ENCODE measurements around the gene RPEL1. TPM values are rescaled to one million over a fixed set of nuclear protein-coding genes. Genes with fewer than 3 reads are reported as not detected.

RPEL1 gene
- total and polyA plus RNA-seq, 2 of the 8 experiments (the other 6 are each of a cell fraction or from before 2014, with no cell fraction given) = 0.12 TPM; not detected in 1

- no peaks in the 10 kb centered on the region for H3K9me3 ChIP-seq (ENCODE audit: insufficient read depth in 2 of 2, low read depth in 1 of 2, low read length in 1 of 2)
- no peak overlapping the region for H3K14ac ChIP-seq (ENCODE audit: insufficient read length)
- H2AK5ac ChIP-seq (ENCODE audit: low read depth, low read length) = no peak overlapping the region
- peaks cover 12 to 30% (median 27%) of the 10 kb centered on the region in 4 experiments for H3K27me3 ChIP-seq (replicated peaks in 1 of 4; ENCODE audit: control insufficient read depth in 3 of 4, extremely low read depth in 1 of 4, insufficient read depth in 3 of 4, low read length in 3 of 4)
- peaks cover 0 to 5% of the 10 kb centered on the region in 2 experiments for H4K20me1 ChIP-seq (replicated peaks in 1 of 2; ENCODE audit: control insufficient read depth in 1 of 2, insufficient read depth in 2 of 2, low read length in 2 of 2)
- H2BK120ac ChIP-seq (replicated peaks; ENCODE audit: low read depth, low read length) = no peak overlapping the region
- no peak overlapping the region for H2BK15ac ChIP-seq (ENCODE audit: low read length)
- no peak overlapping the region for H2AFZ ChIP-seq (ENCODE audit: low read length)
- H3K4me2 ChIP-seq (ENCODE audit: insufficient read depth in 1 of 2, low read depth in 2 of 2, low read length in 2 of 2) = no peak overlapping the region
- no peak overlapping the region for H3K27ac ChIP-seq (ENCODE audit: low read depth, low read length)
- no peak overlapping the region for H3K56ac ChIP-seq (replicated peaks; ENCODE audit: insufficient read length, low read depth, low read length)
- H3K79me1 ChIP-seq (ENCODE audit: low read depth, low read length) = no peaks in the 10 kb centered on the region
- DNase-seq (ENCODE audit: low read depth in 1 of 2, low spot score in 2 of 2) = no peak
- ChIA-PET CTCF (ENCODE audit: partially characterized antibody) (interaction anchor here (0.7 to 1.0 kb wide), 2 partner anchors 60 to 131 kb away, joined by 3 read pairs; no protein-coding TSS in a partner anchor), POLR2A (ENCODE audit: partially characterized antibody) (no interaction called here)
- H2BK5ac ChIP-seq (ENCODE audit: low read depth, low read length) = no peak overlapping the region
- H2BK20ac ChIP-seq (ENCODE audit: low read length) = no peak overlapping the region
- no peak overlapping the region for H3K23ac ChIP-seq (ENCODE audit: insufficient read length)
- no peaks in the 10 kb centered on the region for H3K79me2 ChIP-seq (ENCODE audit: control insufficient read depth in 1 of 2, insufficient read depth in 2 of 2, low read length in 2 of 2)
- no peak overlapping the region for H4K5ac ChIP-seq (ENCODE audit: insufficient read length, low read depth, low read length)
- H3K4ac ChIP-seq (replicated peaks; ENCODE audit: insufficient read length, low read depth, low read length) = no peak overlapping the region
- no peak for FAIRE-seq
- no peak overlapping the region for H4K91ac ChIP-seq (replicated peaks; ENCODE audit: insufficient read length, low read length)
- WGBS, 2 experiments (ENCODE audit: extremely low coverage in 1 of 2, insufficient coverage in 1 of 2, insufficient read length in 1 of 2, insufficient replicate concordance in 2 of 2, low coverage in 1 of 2, low lambda C conversion rate in 2 of 2, missing lambda C conversion rate in 1 of 2) = 75% methylated on average over 4 of the region's 4 CpGs; no CpG with 5 or more reads in 1 of the 2 experiments
- no peaks in the 10 kb centered on the region for H3K36me3 ChIP-seq (ENCODE audit: control insufficient read depth in 2 of 4, insufficient read depth in 4 of 4, low read length in 3 of 4)
- peaks cover 0 to 7% (median 6%) of the 10 kb centered on the region in 4 experiments; a peak in 6 of 7 replicates for H3K4me1 ChIP-seq (replicated peaks in 1 of 4; ENCODE audit: control insufficient read depth in 3 of 4, insufficient read depth in 4 of 4, low read length in 3 of 4)
- no peak overlapping the region for H3K18ac ChIP-seq (ENCODE audit: extremely low read depth, low read length)
- H3K23me2 ChIP-seq (ENCODE audit: low read depth, low read length) = peaks cover 16% of the 10 kb centered on the region
- no peak overlapping the region for H3K4me3 ChIP-seq (ENCODE audit: extremely low read depth in 1 of 4, insufficient read depth in 2 of 4, low read depth in 3 of 4, low read length in 4 of 4)
- H4K8ac ChIP-seq (ENCODE audit: extremely low read depth, insufficient read depth, low read length) = no peak overlapping the region
- H3K9ac ChIP-seq (replicated peaks in 1 of 4; ENCODE audit: extremely low read depth in 1 of 4, low read depth in 3 of 4, low read length in 3 of 4) = no peak overlapping the region
- no peak overlapping the region for H2BK12ac ChIP-seq (ENCODE audit: low read depth, low read length)
- TF ChIP-seq SUZ12 (IDR thresholded peaks at IDR 0.05; ENCODE audit: low read length) (no peak), SIN3A (conservative IDR thresholded peaks at IDR 0.05 in 1 of 2, IDR thresholded peaks at IDR 0.05 in 1 of 2; ENCODE audit: low read depth in 1 of 2, low read length in 2 of 2) (no peak), JUND (IDR thresholded peaks at IDR 0.05; ENCODE audit: low read length) (no peak), POLR2A (IDR thresholded peaks at IDR 0.05; ENCODE audit: control extremely low read depth in 1 of 2, low read depth in 2 of 2, low read length in 2 of 2) (no peak), CBX8 (IDR thresholded peaks at IDR 0.05; ENCODE audit: borderline replicate concordance, low read depth, low read length) (no peak), CTCF (IDR thresholded peaks at IDR 0.05; ENCODE audit: control extremely low read depth in 1 of 3, insufficient read depth in 1 of 3, low read depth in 1 of 3, low read length in 3 of 3) (no peak), EP300 (IDR thresholded peaks at IDR 0.05; ENCODE audit: borderline replicate concordance in 1 of 2, low read depth in 2 of 2, low read length in 2 of 2) (no peak), SIX5 (IDR thresholded peaks at IDR 0.05; ENCODE audit: low read depth, low read length) (no peak)
Measured at GRCh38 chr10:103273041-103273441, 27.4 kb downstream of the RPEL1 start.
